Fibroblast of skin of abdomen (primary cell): ENCODE data around the gene SLC39A5.
"Not testable (repeated sequence)": the region's sequence is repeated elsewhere in the genome, so short reads cannot be mapped to it uniquely, and the experiment has no call there.

ENCODE experiments used
- DNase-seq: peaks from one replicate; pipeline ENCODE4 v3.0.0-alpha.2; 2013

SLC39A5 gene

DNA sequence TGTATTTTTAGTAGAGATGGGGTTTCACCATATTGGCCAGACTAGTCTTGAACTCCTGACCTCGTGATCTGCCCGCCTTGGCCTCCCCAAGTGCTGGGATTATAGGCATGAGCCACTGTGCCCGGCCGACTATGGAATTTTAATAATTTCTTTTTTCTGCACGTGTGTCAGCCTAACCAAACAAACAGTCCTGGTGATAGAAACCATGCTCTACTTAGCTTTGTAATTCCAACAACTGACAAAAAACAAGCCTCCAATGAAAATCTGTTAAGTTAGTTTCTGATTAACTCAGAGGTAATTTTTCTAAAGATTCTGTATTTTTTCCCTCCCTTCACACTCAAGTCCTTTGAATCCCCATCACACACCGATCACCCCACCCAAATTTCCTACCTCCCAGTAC is 52.2 kb downstream of the SLC39A5 start:
- DNase-seq: no peak

- DNase-seq: no peak
Measured at GRCh38 chr12:56282579-56282978, 52.7 kb downstream of the SLC39A5 start.

DNA sequence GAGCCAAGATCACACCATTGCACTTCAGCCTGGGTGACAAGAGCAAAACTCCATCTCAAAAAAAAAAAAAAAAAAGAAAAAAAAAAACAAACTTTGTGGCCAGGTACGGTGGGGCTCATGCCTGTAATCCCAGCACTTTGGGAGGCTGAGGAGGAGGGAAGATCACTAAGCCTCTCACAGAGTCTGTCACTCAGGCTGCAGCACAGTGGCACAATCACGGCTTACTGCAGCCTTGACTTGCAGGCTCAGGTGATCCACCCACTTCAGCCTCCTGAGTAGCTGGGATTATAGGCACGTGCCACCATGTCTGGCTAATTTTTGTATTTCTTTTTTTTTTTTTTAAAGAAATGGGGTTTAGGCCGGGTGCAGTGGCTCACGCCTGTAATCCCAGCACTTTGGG is 54.4 kb downstream of the SLC39A5 start:
- DNase-seq: not testable (repeated sequence)

- no peak for DNase-seq
Measured at GRCh38 chr12:56286044-56286830, 56.4 kb downstream of the SLC39A5 start.
